PFSK-1 (cell line): ENCODE results near the gene THOC6.

ENCODE experiments used
- FOXP2 ChIP-seq: optimal IDR thresholded peaks from 2 replicates; pipeline ENCODE3; 2011; ENCODE audit warnings: borderline replicate concordance, control low read depth, inconsistent platforms; ENCODE audit not compliant: insufficient read depth; ENCODE audit errors: extremely low read length, extremely low read depth
- POLR2AphosphoS5 ChIP-seq: IDR thresholded peaks from 2 replicates; pipeline ENCODE4 v1.6.1; 2012; ENCODE audit warnings: low read depth, mild to moderate bottlenecking, control low read depth, low read length, moderate library complexity
- SIN3A ChIP-seq: IDR thresholded peaks from 2 replicates; pipeline ENCODE4 v1.6.1; 2012; ENCODE audit warnings: mild to moderate bottlenecking, low read length, moderate library complexity, borderline replicate concordance; ENCODE audit not compliant: insufficient read depth
- TAF1 ChIP-seq: IDR thresholded peaks from 2 replicates; pipeline ENCODE4 v1.6.1; 2012; ENCODE audit warnings: low read length, control low read depth, borderline replicate concordance; ENCODE audit not compliant: insufficient read depth
- TF ChIP-seq, protein P1 (sequence below), 2 experiments: IDR thresholded peaks; 2 replicates each; pipeline versions ENCODE4 v1.6.1 to v1.8.0; 2011 to 2012; ENCODE audit warnings: low read depth in 2 of 2, low read length in 2 of 2, control low read depth in 1 of 2, inconsistent platforms in 1 of 2, mild to moderate bottlenecking in 1 of 2, moderate library complexity in 1 of 2; ENCODE audit not compliant: insufficient read depth in 1 of 2

The THOC6 gene

GRCh38 chr16:3071655-3072054 lies 47.8 kb downstream of the THOC6 start:
- TF ChIP-seq SIN3A (no peak), FOXP2 (no peak), POLR2AphosphoS5 (no peak), TAF1 (no peak)
- TF ChIP-seq, protein P1, sequence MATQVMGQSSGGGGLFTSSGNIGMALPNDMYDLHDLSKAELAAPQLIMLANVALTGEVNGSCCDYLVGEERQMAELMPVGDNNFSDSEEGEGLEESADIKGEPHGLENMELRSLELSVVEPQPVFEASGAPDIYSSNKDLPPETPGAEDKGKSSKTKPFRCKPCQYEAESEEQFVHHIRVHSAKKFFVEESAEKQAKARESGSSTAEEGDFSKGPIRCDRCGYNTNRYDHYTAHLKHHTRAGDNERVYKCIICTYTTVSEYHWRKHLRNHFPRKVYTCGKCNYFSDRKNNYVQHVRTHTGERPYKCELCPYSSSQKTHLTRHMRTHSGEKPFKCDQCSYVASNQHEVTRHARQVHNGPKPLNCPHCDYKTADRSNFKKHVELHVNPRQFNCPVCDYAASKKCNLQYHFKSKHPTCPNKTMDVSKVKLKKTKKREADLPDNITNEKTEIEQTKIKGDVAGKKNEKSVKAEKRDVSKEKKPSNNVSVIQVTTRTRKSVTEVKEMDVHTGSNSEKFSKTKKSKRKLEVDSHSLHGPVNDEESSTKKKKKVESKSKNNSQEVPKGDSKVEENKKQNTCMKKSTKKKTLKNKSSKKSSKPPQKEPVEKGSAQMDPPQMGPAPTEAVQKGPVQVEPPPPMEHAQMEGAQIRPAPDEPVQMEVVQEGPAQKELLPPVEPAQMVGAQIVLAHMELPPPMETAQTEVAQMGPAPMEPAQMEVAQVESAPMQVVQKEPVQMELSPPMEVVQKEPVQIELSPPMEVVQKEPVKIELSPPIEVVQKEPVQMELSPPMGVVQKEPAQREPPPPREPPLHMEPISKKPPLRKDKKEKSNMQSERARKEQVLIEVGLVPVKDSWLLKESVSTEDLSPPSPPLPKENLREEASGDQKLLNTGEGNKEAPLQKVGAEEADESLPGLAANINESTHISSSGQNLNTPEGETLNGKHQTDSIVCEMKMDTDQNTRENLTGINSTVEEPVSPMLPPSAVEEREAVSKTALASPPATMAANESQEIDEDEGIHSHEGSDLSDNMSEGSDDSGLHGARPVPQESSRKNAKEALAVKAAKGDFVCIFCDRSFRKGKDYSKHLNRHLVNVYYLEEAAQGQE (IDR thresholded peaks at IDR 0.05; ENCODE audit: insufficient read depth in 1 of 2, low read depth in 2 of 2, low read length in 2 of 2): no peak

DNA sequence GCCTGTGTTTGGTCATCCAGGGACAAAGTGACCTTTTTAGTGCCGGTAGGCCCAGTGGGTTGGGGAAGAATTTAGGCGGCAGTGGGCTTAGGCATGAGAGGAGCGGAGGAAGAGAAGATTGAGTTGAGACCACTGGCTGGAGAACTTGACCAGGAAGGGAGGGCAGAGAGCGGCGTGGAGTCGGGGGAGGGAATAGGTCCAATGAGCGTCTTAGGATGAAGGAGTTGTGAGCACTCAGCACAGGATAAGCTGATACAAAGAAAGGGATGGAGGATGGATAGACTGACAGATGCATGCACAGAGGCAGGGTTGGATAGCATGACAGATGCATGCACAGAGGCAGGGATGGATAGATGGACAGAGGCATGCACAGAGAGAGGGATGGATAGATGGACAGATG lies 49.6 kb downstream of the THOC6 start:
- TF ChIP-seq POLR2AphosphoS5 (no peak), TAF1 (no peak), SIN3A (no peak), FOXP2 (no peak)
- TF ChIP-seq, protein P1 (IDR thresholded peaks at IDR 0.05; ENCODE audit: insufficient read depth in 1 of 2, low read depth in 2 of 2, low read length in 2 of 2): no peak

DNA sequence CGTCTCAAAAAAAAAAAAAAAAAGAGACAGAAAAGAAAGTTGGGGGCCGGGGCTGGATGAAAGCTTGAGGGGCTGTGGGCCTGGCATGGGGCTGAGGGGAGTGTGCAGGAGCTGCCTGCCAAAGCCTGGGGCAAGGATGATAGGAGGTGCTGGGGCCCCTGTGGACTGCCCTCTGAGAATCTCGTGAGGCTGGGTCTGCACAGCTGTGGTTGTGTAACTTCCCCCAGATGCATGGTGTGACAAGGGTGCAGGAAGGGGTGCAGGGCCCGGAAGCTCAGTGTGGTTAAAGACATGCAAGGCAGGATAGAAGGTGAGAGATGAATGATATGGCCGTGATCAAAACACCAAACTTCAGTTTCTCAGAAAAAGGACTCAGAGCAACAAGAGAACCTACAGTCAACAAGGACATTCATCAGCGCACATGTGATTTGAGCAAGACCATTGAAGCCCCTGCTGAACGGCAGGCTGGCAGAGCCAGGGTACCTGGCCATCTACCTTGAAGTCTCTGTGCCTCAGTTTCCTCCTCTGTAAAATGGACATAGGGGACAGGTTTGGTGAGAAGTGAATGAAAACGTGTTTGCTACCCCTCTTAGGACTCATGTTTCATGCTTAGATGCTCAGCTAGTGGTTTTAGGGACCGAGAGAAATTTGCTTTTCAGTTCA lies 51.2 kb downstream of the THOC6 start:
- TF ChIP-seq TAF1 (no peak), POLR2AphosphoS5 (no peak), FOXP2 (no peak), SIN3A (no peak)
- TF ChIP-seq, protein P1 (IDR thresholded peaks at IDR 0.05; ENCODE audit: insufficient read depth in 1 of 2, low read depth in 2 of 2, low read length in 2 of 2): no peak

DNA sequence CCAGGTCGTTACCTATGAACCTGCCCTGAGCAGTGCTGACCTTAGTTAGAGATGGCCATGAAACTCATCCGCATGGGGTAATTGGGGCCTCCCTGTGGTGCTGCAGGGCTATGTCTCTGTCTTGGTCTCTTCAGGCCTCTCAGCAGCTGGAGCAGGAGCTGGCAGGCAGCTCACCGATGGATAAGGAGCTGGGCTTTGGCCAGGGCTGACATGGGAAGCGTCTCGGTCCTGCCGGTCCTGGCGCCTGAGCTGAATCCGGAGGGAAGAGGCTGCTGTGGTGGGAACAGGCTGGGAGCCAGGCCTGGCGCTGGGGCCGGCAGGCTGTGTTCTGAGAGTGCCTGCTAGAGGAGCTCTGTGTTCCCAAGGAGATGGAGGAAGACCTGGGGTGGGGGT lies 51.7 kb downstream of the THOC6 start:
- no peak for TF ChIP-seq TAF1
- TF ChIP-seq FOXP2: no peak
- no peak for TF ChIP-seq SIN3A
- TF ChIP-seq POLR2AphosphoS5: no peak
- TF ChIP-seq, protein P1 (IDR thresholded peaks at IDR 0.05; ENCODE audit: insufficient read depth in 1 of 2, low read depth in 2 of 2, low read length in 2 of 2): no peak

- TF ChIP-seq TAF1 (no peak), FOXP2 (no peak), SIN3A (no peak), POLR2AphosphoS5 (no peak)
- TF ChIP-seq, protein P1 (IDR thresholded peaks at IDR 0.05; ENCODE audit: insufficient read depth in 1 of 2, low read depth in 2 of 2, low read length in 2 of 2): no peak
These were observed 52.7 kb downstream of the THOC6 start for GRCh38 chr16:3076577-3076976.
